Thoracic aorta (tissue), 2 donors: Measurements from ENCODE around the gene BPIFB2. TPM values are rescaled to one million over a fixed set of nuclear protein-coding genes. Genes with fewer than 3 reads are reported as not detected.

Experiments used
- ATAC-seq: fragments of 150-250 bp; one replicate; pipeline ENCODE4 v1.8.0; 2017; ENCODE audit warnings: low read depth; ENCODE audit not compliant: insufficient number of reproducible peaks, low FRiP score
- DNase-seq: peaks from one replicate; pipeline ENCODE4 v3.0.0-alpha.2; 2020; ENCODE audit warnings: low spot score
- H3K27ac ChIP-seq, 2 donors: fragments of 200-600 bp; sonication (generic); 1 replicate in 1 of 2; 2 replicates in 1 of 2; pipeline ENCODE4 v1.5.1; 2016; ENCODE audit warnings: mild to moderate bottlenecking in 2 of 2, moderate library complexity in 2 of 2
- H3K27me3 ChIP-seq: fragments of 200-600 bp; sonication (generic); replicated peaks from 2 replicates; pipeline ENCODE4 v1.6.0; 2016; ENCODE audit warnings: mild to moderate bottlenecking; ENCODE audit not compliant: insufficient read depth
- H3K36me3 ChIP-seq: fragments of 200-600 bp; sonication (generic); one replicate; pipeline ENCODE4 v1.5.1; 2016
- H3K4me1 ChIP-seq, 2 donors: fragments of 200-600 bp; sonication (generic); 1 replicate in 1 of 2; 2 replicates in 1 of 2; pipeline versions ENCODE4 v1.5.1 to v1.6.0; 2016; ENCODE audit warnings: low read depth in 2 of 2, mild to moderate bottlenecking in 1 of 2; ENCODE audit not compliant: control insufficient read depth in 1 of 2
- H3K4me3 ChIP-seq: fragments of 200-600 bp; sonication (generic); 2 replicates; pipeline ENCODE4 v1.5.1; 2016; ENCODE audit warnings: mild to moderate bottlenecking
- H3K9me3 ChIP-seq: fragments of 200-600 bp; sonication (generic); 2 replicates; pipeline ENCODE4 v1.5.1; 2016
- CTCF ChIP-seq: fragments of 200-600 bp; sonication (generic); IDR thresholded peaks from one replicate; pipeline ENCODE4 v1.5.1; 2019; ENCODE audit warnings: antibody characterized with exemption
- total RNA-seq, 2 donors: library from RNA; depleted of rRNA; stranded (reverse); fragments of >200 nt; gene quantifications; one replicate each; pipeline versions ENCODE4 v1.1.0 to v1.2.3, GENCODE V29; 2016

The BPIFB2 gene
- total RNA-seq, 2 donors from 2014 or later, result not detected

GRCh38 chr20:32965115-32965514 lies 42.4 kb upstream of the BPIFB2 start:
- DNase-seq, result no peak

GRCh38 chr20:32965581-32966373 lies 41.7 kb upstream of the BPIFB2 start:
- Histone ChIP-seq H3K36me3 (no peaks in the 10 kb centered on the region), H3K27me3 (no peaks in the 10 kb centered on the region), H3K4me1 (no peaks in the 10 kb centered on the region), H3K4me3 (no peak overlapping the region), H3K9me3 (no peaks in the 10 kb centered on the region), H3K27ac (no peak overlapping the region)
- DNase-seq (no peak), ATAC-seq (no peak)
- TF ChIP-seq CTCF, result no peak

More at GRCh38 chr20:32965115-32965514, 42.4 kb upstream of the BPIFB2 start:
- Histone ChIP-seq H3K36me3 (no peaks in the 10 kb centered on the region), H3K4me3 (no peak overlapping the region), H3K27ac (no peak overlapping the region), H3K4me1 (no peaks in the 10 kb centered on the region), H3K27me3 (no peaks in the 10 kb centered on the region), H3K9me3 (no peaks in the 10 kb centered on the region)
- TF ChIP-seq CTCF, result no peak
- ATAC-seq, result no peak

GRCh38 chr20:32966382-32966781 lies 41.1 kb upstream of the BPIFB2 start:
- no peak overlapping the region for H3K27ac ChIP-seq
- H3K4me1 ChIP-seq, result no peaks in the 10 kb centered on the region
- DNase-seq (no peak), ATAC-seq (no peak)
- TF ChIP-seq CTCF, result no peak
- H3K36me3 ChIP-seq, result no peaks in the 10 kb centered on the region
- H3K27me3 ChIP-seq, result no peaks in the 10 kb centered on the region
- H3K4me3 ChIP-seq, result no peak overlapping the region
- no peaks in the 10 kb centered on the region for H3K9me3 ChIP-seq

- ATAC-seq (no peak), DNase-seq (no peak)
- Histone ChIP-seq H3K4me1 (no peaks in the 10 kb centered on the region), H3K9me3 (no peaks in the 10 kb centered on the region), H3K27ac (no peak overlapping the region), H3K36me3 (no peaks in the 10 kb centered on the region), H3K27me3 (no peaks in the 10 kb centered on the region), H3K4me3 (no peak overlapping the region)
- no peak for TF ChIP-seq CTCF
These were observed 40.4 kb upstream of the BPIFB2 start for GRCh38 chr20:32966881-32967781.

- no peaks in the 10 kb centered on the region for H3K4me1 ChIP-seq
- DNase-seq (no peak), ATAC-seq (no peak)
- no peaks in the 10 kb centered on the region for H3K27me3 ChIP-seq
- no peaks in the 10 kb centered on the region for H3K36me3 ChIP-seq
- no peaks in the 10 kb centered on the region for H3K9me3 ChIP-seq
- no peak overlapping the region for H3K27ac ChIP-seq
- TF ChIP-seq CTCF, result no peak
- H3K4me3 ChIP-seq, result no peak overlapping the region
These were observed 39.5 kb upstream of the BPIFB2 start for GRCh38 chr20:32967961-32968457.
